ENCODE measurements around the gene PCDH9. TPM values are rescaled to one million over a fixed set of nuclear protein-coding genes. Genes with fewer than 3 reads are reported as not detected.
A peak's percentile ranks its signal among the peaks of the same experiment; 100 is the strongest.

PCDH9 gene
- polyA plus RNA-seq, 1 experiment = 3.3 TPM

- TF ChIP-seq CTCF (IDR thresholded peaks at IDR 0.05; ENCODE audit: low read depth, low read length) = no peak
- no peak for DNase-seq (ENCODE audit: low read depth, low spot score)
- no peak overlapping the region for H3K27ac ChIP-seq (ENCODE audit: low read depth, low read length)
- no peaks in the 10 kb centered on the region for H3K9me3 ChIP-seq (ENCODE audit: control insufficient read depth, insufficient read depth, low read length)
- POLR2A ChIA-PET = no interaction called here
- CTCF ChIA-PET = interaction anchor here (0.7 to 1.7 kb wide), 6 partner anchors 450 to 955 kb away, joined by 3 to 6 read pairs (median 4); no protein-coding TSS in a partner anchor
- H3K4me3 ChIP-seq (ENCODE audit: low read depth, low read length) = no peak overlapping the region
- H3K27me3 ChIP-seq (ENCODE audit: control insufficient read depth, insufficient read depth, low read length) = no peaks in the 10 kb centered on the region
Measured at GRCh38 chr13:67225252-67226159, 4.6 kb downstream of the PCDH9 start.

DNA sequence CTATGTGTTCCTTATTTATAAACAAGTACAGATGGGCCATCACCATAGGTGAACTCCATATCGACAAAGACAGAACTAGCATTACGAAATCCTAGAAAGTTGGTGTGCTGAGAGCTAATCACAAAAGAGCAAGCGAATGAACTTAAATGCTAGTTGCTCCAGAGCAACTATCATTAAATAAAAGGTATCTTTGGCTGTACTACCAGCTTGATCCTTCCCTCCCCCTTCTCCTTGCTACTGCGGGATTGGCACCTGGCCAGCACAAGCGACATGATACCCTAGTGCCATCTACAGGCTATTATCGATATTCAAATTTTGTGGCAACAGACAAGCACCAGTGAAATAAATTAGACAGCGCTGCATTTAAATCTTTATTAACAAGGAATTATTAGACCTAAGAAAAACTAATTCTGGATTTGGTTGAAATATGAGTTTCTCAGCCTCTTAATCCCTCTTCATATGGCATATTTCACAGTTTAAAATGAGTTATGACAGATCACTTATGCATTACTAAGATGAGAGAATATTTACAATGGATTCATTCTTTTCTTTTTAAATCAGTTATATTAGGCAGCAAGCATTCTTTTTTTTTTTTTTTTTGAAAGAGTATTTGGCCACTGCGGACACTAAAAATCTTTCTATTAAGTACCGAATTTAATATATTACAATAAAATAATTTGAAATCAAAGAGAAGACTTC lies 5.8 kb downstream of the PCDH9 start:
- ChIA-PET CTCF (interaction anchor here (0.6 to 1.7 kb wide), 22 partner anchors 12 to 1566 kb away, joined by 3 to 13 read pairs (median 4); no protein-coding TSS in a partner anchor), POLR2A (no interaction called here)
- TF ChIP-seq CTCF (IDR thresholded peaks at IDR 0.05; ENCODE audit: low read depth, low read length) = peak; percentile 72
- peak; percentile 68 for DNase-seq (ENCODE audit: low read depth, low spot score)
- H3K4me3 ChIP-seq (ENCODE audit: low read depth, low read length) = peak overlapping the region; percentile 27; the same call in 1 of the 2 replicates
- no peaks in the 10 kb centered on the region for H3K9me3 ChIP-seq (ENCODE audit: control insufficient read depth, insufficient read depth, low read length)
- no peaks in the 10 kb centered on the region for H3K27me3 ChIP-seq (ENCODE audit: control insufficient read depth, insufficient read depth, low read length)
- no peak overlapping the region for H3K27ac ChIP-seq (ENCODE audit: low read depth, low read length)

GRCh38 chr13:67223742-67224141 lies 6.4 kb downstream of the PCDH9 start:
- ChIA-PET POLR2A (no interaction called here), CTCF (interaction anchor here (0.6 to 1.7 kb wide), 19 partner anchors 13 to 1566 kb away, joined by 3 to 13 read pairs (median 4); no protein-coding TSS in a partner anchor)
- Histone ChIP-seq H3K9me3 (ENCODE audit: control insufficient read depth, insufficient read depth, low read length) (no peaks in the 10 kb centered on the region), H3K27ac (ENCODE audit: low read depth, low read length) (no peak overlapping the region), H3K4me3 (ENCODE audit: low read depth, low read length) (no peak overlapping the region), H3K27me3 (ENCODE audit: control insufficient read depth, insufficient read depth, low read length) (no peaks in the 10 kb centered on the region)
- DNase-seq (ENCODE audit: low read depth, low spot score) = no peak
- no peak for TF ChIP-seq CTCF (IDR thresholded peaks at IDR 0.05; ENCODE audit: low read depth, low read length)

DNA sequence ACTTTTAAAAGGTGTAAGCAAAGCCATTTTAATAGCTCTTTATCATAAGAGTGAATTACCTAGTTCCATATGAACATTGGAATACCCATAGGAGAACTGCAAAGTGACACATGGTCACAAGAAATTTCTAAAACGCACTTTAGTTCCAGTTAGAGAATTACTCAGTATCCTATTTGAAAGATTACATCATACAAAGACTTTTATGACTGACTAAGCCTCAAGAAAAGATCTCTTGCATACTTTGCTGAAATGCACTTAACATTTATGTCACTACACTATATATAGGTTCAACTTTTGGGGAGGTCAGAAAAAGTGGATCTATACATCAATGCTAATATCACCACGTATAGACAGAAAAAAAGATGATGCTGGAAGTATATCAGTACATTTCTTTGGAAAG lies 7.1 kb downstream of the PCDH9 start:
- Histone ChIP-seq H3K27me3 (ENCODE audit: control insufficient read depth, insufficient read depth, low read length) (no peaks in the 10 kb centered on the region), H3K4me3 (ENCODE audit: low read depth, low read length) (no peak overlapping the region), H3K9me3 (ENCODE audit: control insufficient read depth, insufficient read depth, low read length) (no peaks in the 10 kb centered on the region), H3K27ac (ENCODE audit: low read depth, low read length) (no peak overlapping the region)
- TF ChIP-seq CTCF (IDR thresholded peaks at IDR 0.05; ENCODE audit: low read depth, low read length) = no peak
- ChIA-PET CTCF (interaction anchor here (1.2 to 1.3 kb wide), 3 partner anchors 193 to 1567 kb away, joined by 3 to 8 read pairs (median 3); no protein-coding TSS in a partner anchor), POLR2A (no interaction called here)
- DNase-seq (ENCODE audit: low read depth, low spot score) = no peak

Data from AG04450 (cell line).